ENCODE results near the gene COX4I1.

DNA sequence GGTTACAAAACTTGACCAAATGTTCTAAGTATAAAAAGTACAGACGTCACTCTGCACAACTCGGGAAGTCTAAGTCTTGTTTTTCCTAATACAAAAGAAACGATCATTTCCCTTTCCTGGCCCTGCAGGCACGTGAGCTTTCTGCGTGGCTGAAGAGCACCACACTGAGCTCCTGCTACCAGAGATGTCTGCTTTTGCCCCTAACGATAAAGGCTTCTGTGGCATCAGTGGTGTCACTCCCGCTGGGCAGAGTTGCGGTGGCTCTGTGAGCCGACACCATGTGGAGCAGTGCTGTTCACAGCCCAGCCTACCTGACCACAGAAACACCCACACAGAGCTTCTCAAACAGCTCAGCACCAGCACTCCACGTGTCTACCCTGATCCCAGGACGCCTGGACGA lies 20.6 kb upstream of the COX4I1 start:
- TF ChIP-seq, protein P1, sequence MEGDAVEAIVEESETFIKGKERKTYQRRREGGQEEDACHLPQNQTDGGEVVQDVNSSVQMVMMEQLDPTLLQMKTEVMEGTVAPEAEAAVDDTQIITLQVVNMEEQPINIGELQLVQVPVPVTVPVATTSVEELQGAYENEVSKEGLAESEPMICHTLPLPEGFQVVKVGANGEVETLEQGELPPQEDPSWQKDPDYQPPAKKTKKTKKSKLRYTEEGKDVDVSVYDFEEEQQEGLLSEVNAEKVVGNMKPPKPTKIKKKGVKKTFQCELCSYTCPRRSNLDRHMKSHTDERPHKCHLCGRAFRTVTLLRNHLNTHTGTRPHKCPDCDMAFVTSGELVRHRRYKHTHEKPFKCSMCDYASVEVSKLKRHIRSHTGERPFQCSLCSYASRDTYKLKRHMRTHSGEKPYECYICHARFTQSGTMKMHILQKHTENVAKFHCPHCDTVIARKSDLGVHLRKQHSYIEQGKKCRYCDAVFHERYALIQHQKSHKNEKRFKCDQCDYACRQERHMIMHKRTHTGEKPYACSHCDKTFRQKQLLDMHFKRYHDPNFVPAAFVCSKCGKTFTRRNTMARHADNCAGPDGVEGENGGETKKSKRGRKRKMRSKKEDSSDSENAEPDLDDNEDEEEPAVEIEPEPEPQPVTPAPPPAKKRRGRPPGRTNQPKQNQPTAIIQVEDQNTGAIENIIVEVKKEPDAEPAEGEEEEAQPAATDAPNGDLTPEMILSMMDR (IDR thresholded peaks at IDR 0.05): no peak
- no peak for TF ChIP-seq POLR2AphosphoS5 (IDR thresholded peaks at IDR 0.05; ENCODE audit: low read depth, low read length)
